HCT116 (cell line): ENCODE measurements around the gene SCGN. TPM values are rescaled to one million over a fixed set of nuclear protein-coding genes. Genes with fewer than 3 reads are reported as not detected.

ENCODE experiments used
- ATAC-seq: fragments of 200-7000 bp; cut with Tn5 transposase; 2 replicates; pipeline ENCODE4 v1.9.1; 2020; ENCODE audit warnings: mild to moderate bottlenecking, moderate library complexity
- BruUV-seq: library from RNA; stranded (reverse); fragments of 400-500 nt; replicated peaks from 2 replicates; lab custom pipeline; 2021; lab: Mats Ljungman, UMichigan
- CTCF ChIA-PET: fragments of 300-600 bp; sonication (Branson Sonifier 250); formaldehyde crosslinking; loops from one replicate; lab custom pipeline; 2021; ENCODE audit warnings: antibody characterized with exemption; lab: Charles Lee
- POLR2A ChIA-PET: fragments of 300-600, 350-600 bp; sonication (Branson Sonifier 250); formaldehyde crosslinking; loops from one replicate; lab custom pipeline; 2021; ENCODE audit warnings: antibody characterized with exemption; lab: Charles Lee
- RAD21 ChIA-PET, 2 experiments: fragments of 300-600 bp; sonication (Branson Sonifier 250); formaldehyde crosslinking; loops; one replicate each; lab custom pipeline; 2023; ENCODE audit warnings: low total read pairs in 2 of 2; ENCODE audit not compliant: uncharacterized antibody in 2 of 2, unreplicated experiment in 2 of 2, low non-redundant PET in 1 of 2; lab: Charles Lee
- DNase-seq: peaks from one replicate; pipeline ENCODE4 v3.0.0-alpha.2; 2010; ENCODE audit warnings: low read depth, low spot score
- H2AFZ ChIP-seq: fragments of 200-600 bp; shearing (Covaris generic), sonication (generic); 2 replicates; pipeline ENCODE4 v1.6.1; 2017; ENCODE audit warnings: low read depth, mixed run types, mixed read lengths, antibody characterized with exemption, low read length; ENCODE audit not compliant: poor library complexity, severe bottlenecking
- H3K27ac ChIP-seq: 2 replicates; pipeline ENCODE4 v1.5.1; 2012; ENCODE audit warnings: low read depth, low read length
- H3K27me3 ChIP-seq: fragments of 200-600 bp; sonication (generic); 2 replicates; pipeline ENCODE4 v1.6.1; 2016; ENCODE audit warnings: mixed run types, low read length, mixed read lengths; ENCODE audit not compliant: insufficient read depth
- H3K36me3 ChIP-seq, 2 experiments: fragments of 200-500 bp in 1 of 2; fragments of 200-600 bp in 1 of 2; sonication (Bioruptor generic) in 1 of 2; sonication (generic) in 1 of 2; 2 replicates each; pipeline versions ENCODE4 v1.5.1 to v1.6.1; 2014 to 2016; ENCODE audit warnings: low read length in 2 of 2, inconsistent platforms in 1 of 2, mixed read lengths in 1 of 2, mixed run types in 1 of 2; ENCODE audit not compliant: insufficient read depth in 2 of 2, control insufficient read depth in 1 of 2
- H3K4me1 ChIP-seq, 2 experiments: fragments of 200-600 bp in 1 of 2; sonication (generic) in 1 of 2; 2 replicates each; pipeline versions ENCODE4 v1.5.1 to v1.6.1; 2012 to 2017; ENCODE audit warnings: low read length in 2 of 2, inconsistent platforms in 1 of 2, mild to moderate bottlenecking in 1 of 2, mixed read lengths in 1 of 2, mixed run types in 1 of 2, moderate library complexity in 1 of 2; ENCODE audit not compliant: insufficient read depth in 2 of 2, control insufficient read depth in 1 of 2
- H3K4me2 ChIP-seq: fragments of 200-600 bp; sonication (generic); 2 replicates; pipeline ENCODE4 v1.6.1; 2017; ENCODE audit warnings: mixed run types, low read length, mixed read lengths
- H3K4me3 ChIP-seq, 2 experiments: fragments of 200-600 bp in 1 of 2; sonication (generic) in 1 of 2; replicated peaks in 1 of 2; 2 replicates each; pipeline ENCODE4 v1.5.1; 2011 to 2016; ENCODE audit warnings: low read length in 2 of 2, control low read depth in 1 of 2, low read depth in 1 of 2, mild to moderate bottlenecking in 1 of 2, mixed read lengths in 1 of 2, mixed run types in 1 of 2
- H3K79me2 ChIP-seq: fragments of 200-600 bp; sonication (generic); 2 replicates; pipeline ENCODE4 v1.6.1; 2017; ENCODE audit warnings: mild to moderate bottlenecking, mixed run types, low read length, moderate library complexity, mixed read lengths; ENCODE audit not compliant: insufficient read depth
- H3K9ac ChIP-seq: fragments of 200-600 bp; sonication (generic); 2 replicates; pipeline ENCODE4 v1.6.1; 2016; ENCODE audit warnings: low read length, mixed read lengths
- H3K9me2 ChIP-seq: fragments of 200-600 bp; sonication (generic), shearing (Covaris generic); 2 replicates; pipeline ENCODE4 v1.6.1; 2017; ENCODE audit warnings: mixed run types, mild to moderate bottlenecking, moderate library complexity; ENCODE audit not compliant: insufficient read depth
- H3K9me3 ChIP-seq, 2 experiments: fragments of 200-500 bp in 1 of 2; fragments of 200-600 bp in 1 of 2; sonication (Bioruptor generic) in 1 of 2; sonication (generic) in 1 of 2; 2 replicates each; pipeline ENCODE4 v1.6.1; 2014 to 2017; ENCODE audit warnings: low read length in 2 of 2, mixed read lengths in 2 of 2, inconsistent platforms in 1 of 2, low read depth in 1 of 2, mild to moderate bottlenecking in 1 of 2, mixed run types in 1 of 2, moderate library complexity in 1 of 2; ENCODE audit not compliant: control insufficient read depth in 1 of 2, insufficient read depth in 1 of 2
- H4K20me1 ChIP-seq: fragments of 200-600 bp; sonication (generic), shearing (Covaris generic); 2 replicates; pipeline ENCODE4 v1.6.1; 2017; ENCODE audit warnings: mixed run types, mild to moderate bottlenecking, moderate library complexity; ENCODE audit not compliant: insufficient read depth
- CBX3 ChIP-seq: IDR thresholded peaks from 2 replicates; pipeline ENCODE4 v1.6.1; 2012; ENCODE audit warnings: low read depth
- CEBPB ChIP-seq: IDR thresholded peaks from 2 replicates; pipeline ENCODE4 v1.6.1; 2012; ENCODE audit warnings: low read depth
- CTCF ChIP-seq, 3 experiments: fragments of 200-600 bp in 1 of 3; sonication (generic) in 1 of 3; IDR thresholded peaks in 2 of 3; conservative IDR thresholded peaks in 1 of 3; 2 replicates each; pipeline ENCODE4 v1.5.1; 2012 to 2017; ENCODE audit warnings: low read depth in 2 of 3, low read length in 2 of 3, antibody characterized with exemption in 1 of 3, borderline replicate concordance in 1 of 3, control low read depth in 1 of 3, mild to moderate bottlenecking in 1 of 3, mixed read lengths in 1 of 3, mixed run types in 1 of 3, moderate library complexity in 1 of 3; ENCODE audit not compliant: insufficient read depth in 1 of 3
- EGR1 ChIP-seq: IDR thresholded peaks from 2 replicates; pipeline ENCODE4 v1.6.1; 2012; ENCODE audit warnings: low read depth
- ELF1 ChIP-seq: IDR thresholded peaks from 2 replicates; pipeline ENCODE4 v1.6.1; 2012; ENCODE audit warnings: low read depth, borderline replicate concordance
- EZH2 ChIP-seq: fragments of 200-600 bp; sonication (generic); IDR thresholded peaks from 2 replicates; pipeline ENCODE4 v1.6.1; 2017; ENCODE audit warnings: antibody characterized with exemption, mixed run types
- FOSL1 ChIP-seq: IDR thresholded peaks from 2 replicates; pipeline ENCODE4 v1.6.1; 2012; ENCODE audit warnings: low read depth
- JUND ChIP-seq: IDR thresholded peaks from 2 replicates; pipeline ENCODE4 v1.6.1; 2012
- POLR2A ChIP-seq: IDR thresholded peaks from 2 replicates; pipeline ENCODE4 v1.7.0; 2011; ENCODE audit warnings: borderline replicate concordance; ENCODE audit not compliant: insufficient read depth, insufficient read length; ENCODE audit errors: extremely low read depth
- POLR2AphosphoS5 ChIP-seq: IDR thresholded peaks from 2 replicates; pipeline ENCODE4 v1.6.1; 2011; ENCODE audit warnings: mild to moderate bottlenecking, low read depth, low read length, moderate library complexity
- RAD21 ChIP-seq: IDR thresholded peaks from 2 replicates; pipeline ENCODE4 v1.6.1; 2012; ENCODE audit warnings: low read depth, mild to moderate bottlenecking
- SP1 ChIP-seq: IDR thresholded peaks from 2 replicates; pipeline ENCODE4 v1.6.1; 2012; ENCODE audit warnings: low read depth
- TCF7L2 ChIP-seq: IDR thresholded peaks from 2 replicates; pipeline ENCODE4 v1.7.0; 2011; ENCODE audit warnings: borderline replicate concordance, inconsistent platforms; ENCODE audit not compliant: insufficient read depth, insufficient read length; ENCODE audit errors: extremely low read depth
- ZBTB33 ChIP-seq: IDR thresholded peaks from 2 replicates; pipeline ENCODE4 v1.6.1; 2011; ENCODE audit warnings: mild to moderate bottlenecking, low read length, moderate library complexity; ENCODE audit not compliant: insufficient replicate concordance; ENCODE audit errors: extremely low read depth
- ZFX ChIP-seq: fragments of 450-650 bp; IDR thresholded peaks from 2 replicates; pipeline ENCODE4 v1.6.1; 2017
- intact Hi-C: fragments of 100-400 bp; cut with micrococcal nuclease; formaldehyde crosslinking; loops from 2 replicates; pipeline ENCODE4 v1.10.0; 2022
- total RNA-seq: library from RNA; stranded (reverse); gene quantifications from one replicate; pipeline ENCODE4 v1.2.1, GENCODE V29; 2021; ENCODE audit not compliant: unreplicated experiment
- TF ChIP-seq, protein P1 (sequence below): IDR thresholded peaks from 2 replicates; pipeline ENCODE4 v1.6.1; 2012

The SCGN gene
- total RNA-seq, 1 experiment from 2014 or later: not detected

- POLR2A ChIA-PET: no interaction called here
- Histone ChIP-seq H3K9me3 (no peaks in the 10 kb centered on the region), H3K9me2 (no peaks in the 10 kb centered on the region), H3K36me3 (no peaks in the 10 kb centered on the region), H3K27ac (no peak overlapping the region), H4K20me1 (no peaks in the 10 kb centered on the region), H2AFZ (no peak overlapping the region), H3K27me3 (peaks cover 2% of the 10 kb centered on the region; the same call in 1 of the 2 replicates), H3K4me1 (peaks cover 0 to 14% of the 10 kb centered on the region in 2 experiments; a peak in 2 of 4 replicates), H3K9ac (no peak overlapping the region), H3K4me3 (no peak overlapping the region), H3K79me2 (no peaks in the 10 kb centered on the region), H3K4me2 (peak overlapping the region; percentile 37)
- intact Hi-C loops: no loop called here
- peak; percentile 65 for TF ChIP-seq SP1
- TF ChIP-seq EGR1: peak; percentile 53; the same call in 1 of the 2 replicates
- TF ChIP-seq CBX3: peak; percentile 77
- TF ChIP-seq FOSL1: peak; percentile 85
- peak; percentile 89 for TF ChIP-seq JUND
- TF ChIP-seq, protein P1, sequence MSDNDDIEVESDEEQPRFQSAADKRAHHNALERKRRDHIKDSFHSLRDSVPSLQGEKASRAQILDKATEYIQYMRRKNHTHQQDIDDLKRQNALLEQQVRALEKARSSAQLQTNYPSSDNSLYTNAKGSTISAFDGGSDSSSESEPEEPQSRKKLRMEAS: peak; percentile 75
- no peak for TF ChIP-seq TCF7L2
- TF ChIP-seq EZH2: no peak
- RAD21 ChIA-PET: no interaction called here
- BruUV-seq: no TSS peak
- ATAC-seq (peak; percentile 96), DNase-seq (peak; percentile 56)
- CTCF ChIA-PET: no interaction called here
Observed at GRCh38 chr6:25660512-25660911, 8.5 kb downstream of the SCGN start.

GRCh38 chr6:25661129-25661779, 9.2 kb downstream of the SCGN start:
- Histone ChIP-seq H3K79me2 (no peaks in the 10 kb centered on the region), H3K27ac (no peak overlapping the region), H3K4me2 (peak overlapping the region; percentile 37; the same call in 1 of the 2 replicates), H3K36me3 (no peaks in the 10 kb centered on the region), H3K9me3 (no peaks in the 10 kb centered on the region), H3K4me3 (no peak overlapping the region), H2AFZ (no peak overlapping the region), H3K27me3 (no peaks in the 10 kb centered on the region), H3K9ac (no peak overlapping the region), H3K9me2 (no peaks in the 10 kb centered on the region), H3K4me1 (peaks cover 0 to 20% of the 10 kb centered on the region in 2 experiments; a peak in 2 of 4 replicates), H4K20me1 (no peaks in the 10 kb centered on the region)
- POLR2A ChIA-PET: no interaction called here
- intact Hi-C loops: no loop called here
- BruUV-seq: no TSS peak
- no peak for DNase-seq
- ATAC-seq: no peak
- CTCF ChIA-PET: no interaction called here
- RAD21 ChIA-PET: no interaction called here
- TF ChIP-seq CEBPB (no peak), ELF1 (no peak), FOSL1 (no peak), EGR1 (no peak), CTCF (IDR thresholded peaks at IDR 0.05 in 2 of 3, conservative IDR thresholded peaks at IDR 0.05 in 1 of 3; ENCODE audit: borderline replicate concordance in 1 of 3, insufficient read depth in 1 of 3, low read depth in 2 of 3, low read length in 2 of 3) (no peak), POLR2A (no peak), ZFX (no peak), CBX3 (no peak), EZH2 (no peak), POLR2AphosphoS5 (no peak), ZBTB33 (no peak), JUND (no peak), RAD21 (no peak)
- TF ChIP-seq, protein P1: no peak
